ENCODE measurements around the gene FBLN2.

FBLN2 gene

DNA sequence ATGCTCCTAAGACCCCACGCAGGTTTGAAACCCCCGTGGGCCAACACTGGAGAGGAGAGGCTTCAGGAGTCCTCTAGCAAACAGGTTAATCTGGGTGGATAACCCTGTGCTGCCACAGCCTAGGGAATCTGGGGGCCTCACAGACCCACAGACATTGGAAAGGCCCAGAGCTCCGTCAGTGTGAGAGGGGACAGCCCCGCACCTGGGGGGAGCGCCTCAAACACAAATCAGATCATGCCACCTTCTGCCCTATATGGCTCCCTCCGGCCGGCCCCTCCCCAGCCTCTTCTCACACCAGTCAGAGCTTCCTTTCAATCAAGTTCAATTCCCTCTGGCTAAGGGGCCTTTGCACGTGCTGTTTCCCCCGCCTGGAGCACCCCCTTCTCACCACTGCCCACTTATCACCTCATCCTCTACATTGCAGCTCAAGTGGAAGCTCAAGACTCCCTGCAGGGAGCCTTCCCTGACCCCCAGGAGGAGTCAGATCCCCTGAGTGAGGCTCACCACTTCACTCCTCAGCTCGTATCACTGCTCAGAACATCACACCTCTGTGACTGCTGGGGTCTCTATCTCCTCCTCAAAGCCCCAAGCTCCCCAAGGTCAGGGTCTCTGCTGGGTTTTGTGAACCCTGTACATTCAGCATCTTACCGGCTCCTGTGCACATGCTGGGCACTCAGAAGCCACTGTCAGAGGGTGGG lies 24.1 kb downstream of the FBLN2 start:
- TF ChIP-seq ZFX (IDR thresholded peaks at IDR 0.05; ENCODE audit: borderline replicate concordance) = no peak
- TF ChIP-seq, protein P1, sequence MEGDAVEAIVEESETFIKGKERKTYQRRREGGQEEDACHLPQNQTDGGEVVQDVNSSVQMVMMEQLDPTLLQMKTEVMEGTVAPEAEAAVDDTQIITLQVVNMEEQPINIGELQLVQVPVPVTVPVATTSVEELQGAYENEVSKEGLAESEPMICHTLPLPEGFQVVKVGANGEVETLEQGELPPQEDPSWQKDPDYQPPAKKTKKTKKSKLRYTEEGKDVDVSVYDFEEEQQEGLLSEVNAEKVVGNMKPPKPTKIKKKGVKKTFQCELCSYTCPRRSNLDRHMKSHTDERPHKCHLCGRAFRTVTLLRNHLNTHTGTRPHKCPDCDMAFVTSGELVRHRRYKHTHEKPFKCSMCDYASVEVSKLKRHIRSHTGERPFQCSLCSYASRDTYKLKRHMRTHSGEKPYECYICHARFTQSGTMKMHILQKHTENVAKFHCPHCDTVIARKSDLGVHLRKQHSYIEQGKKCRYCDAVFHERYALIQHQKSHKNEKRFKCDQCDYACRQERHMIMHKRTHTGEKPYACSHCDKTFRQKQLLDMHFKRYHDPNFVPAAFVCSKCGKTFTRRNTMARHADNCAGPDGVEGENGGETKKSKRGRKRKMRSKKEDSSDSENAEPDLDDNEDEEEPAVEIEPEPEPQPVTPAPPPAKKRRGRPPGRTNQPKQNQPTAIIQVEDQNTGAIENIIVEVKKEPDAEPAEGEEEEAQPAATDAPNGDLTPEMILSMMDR (IDR thresholded peaks at IDR 0.05) = no peak
- no peak overlapping the region for H3K27ac ChIP-seq

DNA sequence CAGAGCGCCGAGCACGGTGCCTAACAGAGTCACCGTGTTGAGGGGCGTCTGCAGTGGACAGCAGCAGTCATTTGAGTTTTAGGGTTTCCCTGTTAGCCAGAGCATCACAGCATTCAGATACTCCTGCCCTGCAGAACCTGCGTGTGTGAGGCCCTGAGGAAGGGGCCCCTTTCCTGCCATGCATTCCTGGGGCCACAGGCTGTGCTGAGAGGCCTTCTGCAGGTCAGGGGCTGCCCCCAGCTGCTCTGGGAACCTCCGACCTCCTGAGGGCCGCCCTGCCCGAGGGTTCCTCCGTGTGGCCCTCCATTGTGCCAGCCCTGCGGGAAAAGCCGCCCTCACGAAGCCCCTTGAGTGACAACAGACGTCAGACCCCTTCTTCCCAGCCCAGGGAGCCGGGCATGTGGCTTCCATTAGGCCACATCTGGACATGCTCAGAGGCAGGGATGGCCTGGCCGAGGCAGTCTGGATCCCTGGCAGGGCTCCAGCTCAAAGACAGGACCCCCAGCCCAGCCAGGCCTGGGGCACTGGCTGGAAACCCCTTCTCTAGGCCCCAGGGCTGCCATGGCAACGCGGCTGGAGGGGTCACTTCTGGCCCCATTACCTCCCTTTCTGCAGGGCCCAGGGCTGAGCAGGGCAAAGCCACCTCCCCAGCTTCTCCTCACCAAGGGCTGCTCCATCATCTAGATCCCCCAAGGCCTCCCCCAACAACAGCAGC lies 25.3 kb downstream of the FBLN2 start:
- H3K27ac ChIP-seq = no peak overlapping the region
- TF ChIP-seq, protein P1 (IDR thresholded peaks at IDR 0.05) = no peak
- no peak for TF ChIP-seq ZFX (IDR thresholded peaks at IDR 0.05; ENCODE audit: borderline replicate concordance)

DNA sequence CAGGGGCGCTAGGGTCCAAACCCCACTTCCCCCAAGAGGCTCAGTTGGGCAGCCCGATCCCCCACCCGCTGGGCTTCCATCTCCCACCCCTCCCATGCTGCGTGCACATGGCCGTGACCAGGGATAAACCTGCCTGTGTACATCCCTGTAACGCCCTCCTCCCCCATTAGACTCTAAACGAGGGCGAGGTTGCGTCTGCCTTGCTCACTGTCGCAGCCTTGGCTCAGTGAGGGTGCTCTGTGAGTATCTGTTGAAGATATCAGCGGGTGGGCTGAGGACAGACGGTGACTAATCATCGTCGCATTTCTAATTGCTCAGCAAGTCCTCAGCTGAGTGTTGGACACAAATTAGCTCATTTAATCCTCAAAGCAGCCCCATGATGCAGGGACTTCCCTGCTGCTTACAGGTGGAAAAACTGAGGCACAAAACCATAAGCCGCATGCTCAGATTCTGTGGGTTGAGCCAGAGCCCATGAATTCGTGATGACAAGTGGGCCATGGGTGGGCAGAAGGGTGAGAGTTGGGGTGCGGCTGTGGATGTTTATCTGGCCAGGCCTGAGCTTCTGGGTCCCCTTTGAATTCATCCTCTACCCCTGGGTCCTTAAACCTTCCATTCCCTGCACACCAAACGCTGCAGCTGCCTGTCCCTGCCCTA lies 26.0 kb downstream of the FBLN2 start:
- H3K27ac ChIP-seq = no peak overlapping the region
- no peak for TF ChIP-seq ZFX (IDR thresholded peaks at IDR 0.05; ENCODE audit: borderline replicate concordance)
- TF ChIP-seq, protein P1 (IDR thresholded peaks at IDR 0.05) = no peak

DNA sequence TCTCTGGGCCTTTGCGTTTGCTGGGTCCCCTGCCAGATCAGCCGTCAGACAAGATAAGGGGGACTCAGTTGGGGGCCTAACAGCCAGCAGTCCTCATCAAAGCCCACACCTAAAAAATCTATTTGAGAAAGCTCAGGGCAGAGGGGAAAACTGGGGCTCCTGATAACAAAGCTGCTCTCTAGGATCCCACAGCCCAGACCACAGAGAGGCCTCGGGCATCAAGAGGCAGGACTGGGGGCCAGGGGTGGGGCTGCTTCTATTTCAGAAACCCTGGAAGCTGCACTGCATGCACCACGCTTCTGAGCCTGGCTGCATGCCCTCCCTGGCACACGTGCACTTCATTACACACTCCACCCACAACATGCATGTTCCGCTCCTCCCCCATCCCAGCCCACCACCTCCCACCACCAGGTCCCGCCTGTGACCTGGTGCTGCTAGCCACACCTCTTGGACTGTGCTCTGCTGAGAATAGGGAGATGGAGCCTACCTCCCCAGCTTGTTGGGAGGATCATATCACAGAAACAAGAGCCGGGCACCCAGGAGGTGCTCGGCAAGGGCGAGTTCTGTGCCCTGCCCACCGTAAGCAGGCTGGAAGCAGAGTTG lies 26.6 kb downstream of the FBLN2 start:
- no peak overlapping the region for H3K27ac ChIP-seq
- TF ChIP-seq, protein P1 (IDR thresholded peaks at IDR 0.05) = no peak
- no peak for TF ChIP-seq ZFX (IDR thresholded peaks at IDR 0.05; ENCODE audit: borderline replicate concordance)

DNA sequence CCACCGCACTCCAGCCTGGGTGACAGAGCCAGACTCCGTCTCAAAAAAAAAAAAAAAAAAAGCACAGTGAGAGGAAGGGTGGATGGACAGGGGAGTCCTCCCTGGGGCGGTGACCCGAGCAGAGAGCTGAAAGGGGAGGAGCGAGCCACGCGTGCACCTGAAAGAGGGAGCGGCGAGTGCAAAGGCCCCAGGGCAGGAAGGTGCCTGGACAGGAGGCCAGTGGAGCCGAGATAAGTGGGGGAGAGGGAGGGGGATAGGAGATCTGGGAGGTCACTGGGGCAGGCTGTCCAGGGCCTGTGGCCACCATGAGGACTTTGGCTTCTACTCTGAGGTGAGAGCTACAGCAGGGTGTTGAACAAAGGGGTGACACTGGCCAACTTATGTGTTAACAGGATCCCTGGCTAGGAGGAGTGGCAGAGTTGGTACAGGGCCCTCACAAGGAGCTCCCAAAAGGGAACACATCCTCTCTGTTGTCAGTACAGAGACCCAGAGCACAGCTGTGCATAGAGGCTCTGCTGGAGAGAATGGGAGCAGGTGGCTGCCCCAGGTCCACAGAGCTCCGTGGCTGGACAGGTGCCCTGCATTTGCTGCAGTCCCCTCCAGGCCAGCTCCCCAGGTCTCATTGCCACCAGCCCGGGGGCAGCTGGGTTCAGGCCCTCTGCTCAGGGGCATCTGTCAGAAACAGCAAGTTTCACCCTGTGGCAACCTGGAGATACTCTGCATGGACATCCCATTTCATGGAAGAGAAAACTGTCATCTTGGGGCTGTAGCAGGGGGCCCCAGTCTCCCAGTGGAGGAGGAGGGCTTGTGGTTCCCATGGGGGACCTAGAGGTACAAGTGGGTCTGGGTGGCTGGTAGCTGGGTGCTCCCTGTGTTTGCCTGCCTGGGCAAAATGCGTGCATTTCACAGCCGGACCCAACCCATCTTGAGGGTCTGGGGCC lies 28.5 kb downstream of the FBLN2 start:
- no peak overlapping the region for H3K27ac ChIP-seq
- TF ChIP-seq ZFX (IDR thresholded peaks at IDR 0.05; ENCODE audit: borderline replicate concordance) = no peak
- TF ChIP-seq, protein P1 (IDR thresholded peaks at IDR 0.05) = no peak

DNA sequence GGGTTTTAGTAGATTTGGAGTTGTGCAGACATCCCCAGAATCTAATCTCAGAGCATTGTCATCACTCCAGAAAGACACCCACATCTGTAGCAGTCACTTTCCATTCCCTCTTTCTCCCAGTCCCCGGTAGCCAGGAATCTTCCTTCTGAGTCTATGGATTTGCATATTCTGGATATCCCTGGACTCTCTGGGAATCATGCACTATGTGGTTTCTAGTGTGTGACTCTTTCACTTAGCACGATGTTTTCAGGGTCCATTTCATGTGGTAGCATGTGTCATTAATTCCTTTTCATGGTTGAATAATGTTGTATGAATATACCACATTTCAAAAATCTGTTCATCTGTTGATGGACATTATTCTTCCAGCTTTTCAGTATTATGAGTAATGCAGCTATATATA lies 29.3 kb downstream of the FBLN2 start:
- H3K27ac ChIP-seq = no peak overlapping the region
- TF ChIP-seq, protein P1 (IDR thresholded peaks at IDR 0.05) = no peak
- TF ChIP-seq ZFX (IDR thresholded peaks at IDR 0.05; ENCODE audit: borderline replicate concordance) = no peak

All from 22Rv1 (cell line).